PC-3 (cell line): ENCODE results near the gene SOX5. TPM values are rescaled to one million over a fixed set of nuclear protein-coding genes. Genes with fewer than 3 reads are reported as not detected.
"Not testable (repeated sequence)": the region's sequence is repeated elsewhere in the genome, so short reads cannot be mapped to it uniquely, and the experiment has no call there.

Experiments
- ATAC-seq: fragments of 200-7000 bp; cut with Tn5 transposase; 2 replicates; pipeline ENCODE4 v1.9.1; 2020; ENCODE audit warnings: mild to moderate bottlenecking, moderate library complexity
- BruUV-seq: library from RNA; stranded (reverse); fragments of 400-500 nt; replicated peaks from 2 replicates; lab custom pipeline; 2021; lab: Mats Ljungman, UMichigan
- CTCF ChIA-PET: fragments of 300-600 bp; sonication (Branson Sonifier 250); formaldehyde crosslinking; loops from one replicate; lab custom pipeline; 2022; ENCODE audit warnings: antibody characterized with exemption; lab: Charles Lee
- POLR2A ChIA-PET: fragments of 300-600 bp; sonication (Branson Sonifier 250); formaldehyde crosslinking; loops from one replicate; lab custom pipeline; 2022; ENCODE audit warnings: antibody characterized with exemption; ENCODE audit not compliant: unreplicated experiment; lab: Charles Lee
- DNase-seq: peaks from one replicate; pipeline ENCODE4 v3.0.0-alpha.2; 2015
- H2AFZ ChIP-seq: fragments of 300-600 bp; sonication (generic); 2 replicates; pipeline ENCODE4 v1.6.0; 2016; ENCODE audit warnings: antibody characterized with exemption, low read length
- H3F3A ChIP-seq: fragments of 300-600 bp; sonication (generic); one replicate; pipeline ENCODE4 v1.6.0; 2017; ENCODE audit warnings: antibody characterized with exemption, low read length, control low read depth, mild to moderate bottlenecking; ENCODE audit not compliant: unreplicated experiment
- H3K27ac ChIP-seq: fragments of 300-600 bp; sonication (generic); 2 replicates; pipeline ENCODE4 v1.5.1; 2016; ENCODE audit warnings: mild to moderate bottlenecking, low read length
- H3K27me3 ChIP-seq: fragments of 300-600 bp; sonication (generic); 2 replicates; pipeline ENCODE4 v1.6.1; 2016; ENCODE audit warnings: low read length, mixed read lengths
- H3K36me3 ChIP-seq: fragments of 300-600 bp; sonication (generic); 2 replicates; pipeline ENCODE4 v1.6.1; 2016; ENCODE audit warnings: low read depth, mixed run types, low read length, mixed read lengths
- H3K4me1 ChIP-seq: fragments of 300-600 bp; sonication (generic); 2 replicates; pipeline ENCODE4 v1.5.1; 2016; ENCODE audit warnings: low read length; ENCODE audit not compliant: insufficient read depth
- H3K4me2 ChIP-seq: fragments of 300-600 bp; sonication (generic); 2 replicates; pipeline ENCODE4 v1.6.0; 2016; ENCODE audit warnings: low read length
- H3K4me3 ChIP-seq: fragments of 300-600 bp; sonication (generic); 2 replicates; pipeline ENCODE4 v1.5.1; 2016; ENCODE audit warnings: mild to moderate bottlenecking, low read length, mixed read lengths
- H3K79me2 ChIP-seq: fragments of 300-600 bp; sonication (generic); 2 replicates; pipeline ENCODE4 v1.6.1; 2017; ENCODE audit warnings: low read length, mixed read lengths
- H3K9ac ChIP-seq: fragments of 300-600 bp; sonication (generic); 2 replicates; pipeline ENCODE4 v1.6.0; 2016; ENCODE audit warnings: mild to moderate bottlenecking, low read length
- H3K9me2 ChIP-seq: fragments of 300-600 bp; sonication (generic); replicated peaks from 2 replicates; pipeline ENCODE4 v1.6.1; 2016; ENCODE audit warnings: mixed run types, low read length, mixed read lengths
- H3K9me3 ChIP-seq: fragments of 300-600 bp; sonication (generic); 2 replicates; pipeline ENCODE4 v1.6.1; 2016; ENCODE audit warnings: low read length, mixed read lengths
- H4K20me1 ChIP-seq: fragments of 300-600 bp; sonication (generic); 2 replicates; pipeline ENCODE4 v1.6.1; 2016; ENCODE audit warnings: low read length, mixed read lengths
- EZH2 ChIP-seq: fragments of 300-600 bp; sonication (generic); IDR thresholded peaks from one replicate; pipeline ENCODE4 v1.6.1; 2017; ENCODE audit warnings: antibody characterized with exemption, mild to moderate bottlenecking, low read length; ENCODE audit not compliant: unreplicated experiment
- EZH2phosphoT487 ChIP-seq: fragments of 300-600 bp; sonication (generic); IDR thresholded peaks from 2 replicates; pipeline ENCODE4 v1.6.1; 2018; ENCODE audit warnings: mild to moderate bottlenecking, antibody characterized with exemption, low read length, borderline replicate concordance
- intact Hi-C: fragments of 100-400 bp; cut with micrococcal nuclease; formaldehyde crosslinking; loops from 2 replicates; pipeline ENCODE4 v1.9.0; 2023
- total RNA-seq: library from RNA; depleted of rRNA; stranded (reverse); fragments of >200 nt; gene quantifications from 2 replicates; pipeline ENCODE4 v1.2.3, GENCODE V29; 2014
- TF ChIP-seq, protein P1 (sequence below): fragments of 300-600 bp; sonication (generic); conservative IDR thresholded peaks from 2 replicates; pipeline ENCODE4 v1.5.1; 2017; ENCODE audit warnings: antibody characterized with exemption, low read depth, mild to moderate bottlenecking, low read length

The SOX5 gene
- total RNA-seq, 1 experiment from 2014 or later, result not detected

DNA sequence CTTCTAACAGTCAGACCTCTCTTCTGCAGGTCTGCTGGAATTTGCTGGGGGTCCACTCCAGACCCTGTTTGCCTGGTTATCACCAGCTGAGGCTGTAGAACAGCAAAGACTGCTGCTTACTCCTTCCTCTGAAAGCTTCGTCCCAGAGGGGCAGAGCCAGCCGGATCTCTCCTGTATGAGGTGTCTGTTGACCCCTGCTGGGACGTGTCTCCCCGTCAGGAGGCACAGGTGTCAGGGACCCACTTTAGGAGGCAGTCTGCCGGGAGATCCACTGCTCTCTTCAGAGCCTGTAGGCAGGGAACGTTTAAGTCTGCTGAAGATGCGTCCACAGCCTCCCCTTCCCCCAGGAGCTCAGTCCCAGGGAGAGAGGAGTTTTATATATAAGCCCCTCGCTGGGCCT, 125.1 kb downstream of the SOX5 start:
- Histone ChIP-seq H3K4me2 (no peak overlapping the region), H3K9me2 (no peaks in the 10 kb centered on the region), H3F3A (no peaks in the 10 kb centered on the region), H3K9ac (no peak overlapping the region), H3K4me1 (no peaks in the 10 kb centered on the region), H3K27ac (no peak overlapping the region), H4K20me1 (no peaks in the 10 kb centered on the region), H3K79me2 (no peaks in the 10 kb centered on the region), H3K4me3 (no peak overlapping the region), H3K27me3 (no peaks in the 10 kb centered on the region), H3K36me3 (no peaks in the 10 kb centered on the region), H2AFZ (no peak overlapping the region), H3K9me3 (no peaks in the 10 kb centered on the region)
- CTCF ChIA-PET, result no interaction called here
- DNase-seq (no peak), ATAC-seq (no peak)
- intact Hi-C loops, result no loop called here
- POLR2A ChIA-PET, result no interaction called here
- TF ChIP-seq EZH2 (no peak), EZH2phosphoT487 (no peak)
- TF ChIP-seq, protein P1, sequence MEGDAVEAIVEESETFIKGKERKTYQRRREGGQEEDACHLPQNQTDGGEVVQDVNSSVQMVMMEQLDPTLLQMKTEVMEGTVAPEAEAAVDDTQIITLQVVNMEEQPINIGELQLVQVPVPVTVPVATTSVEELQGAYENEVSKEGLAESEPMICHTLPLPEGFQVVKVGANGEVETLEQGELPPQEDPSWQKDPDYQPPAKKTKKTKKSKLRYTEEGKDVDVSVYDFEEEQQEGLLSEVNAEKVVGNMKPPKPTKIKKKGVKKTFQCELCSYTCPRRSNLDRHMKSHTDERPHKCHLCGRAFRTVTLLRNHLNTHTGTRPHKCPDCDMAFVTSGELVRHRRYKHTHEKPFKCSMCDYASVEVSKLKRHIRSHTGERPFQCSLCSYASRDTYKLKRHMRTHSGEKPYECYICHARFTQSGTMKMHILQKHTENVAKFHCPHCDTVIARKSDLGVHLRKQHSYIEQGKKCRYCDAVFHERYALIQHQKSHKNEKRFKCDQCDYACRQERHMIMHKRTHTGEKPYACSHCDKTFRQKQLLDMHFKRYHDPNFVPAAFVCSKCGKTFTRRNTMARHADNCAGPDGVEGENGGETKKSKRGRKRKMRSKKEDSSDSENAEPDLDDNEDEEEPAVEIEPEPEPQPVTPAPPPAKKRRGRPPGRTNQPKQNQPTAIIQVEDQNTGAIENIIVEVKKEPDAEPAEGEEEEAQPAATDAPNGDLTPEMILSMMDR, result no peak
- BruUV-seq, result no TSS peak

- H3K4me3 ChIP-seq, H3K9ac ChIP-seq, H3K4me1 ChIP-seq, H3K4me2 ChIP-seq, CTCF ChIA-PET, intact Hi-C loops, H3K27ac ChIP-seq, POLR2A ChIA-PET, H2AFZ ChIP-seq, BruUV-seq, DNase-seq, H3K27me3 ChIP-seq, H3K36me3 ChIP-seq, H3K9me3 ChIP-seq, H4K20me1 ChIP-seq, H3K79me2 ChIP-seq, H3K9me2 ChIP-seq, ATAC-seq, H3F3A ChIP-seq: not testable (repeated sequence)
These were observed 126.6 kb downstream of the SOX5 start for GRCh38 chr12:23822883-23823282.

DNA sequence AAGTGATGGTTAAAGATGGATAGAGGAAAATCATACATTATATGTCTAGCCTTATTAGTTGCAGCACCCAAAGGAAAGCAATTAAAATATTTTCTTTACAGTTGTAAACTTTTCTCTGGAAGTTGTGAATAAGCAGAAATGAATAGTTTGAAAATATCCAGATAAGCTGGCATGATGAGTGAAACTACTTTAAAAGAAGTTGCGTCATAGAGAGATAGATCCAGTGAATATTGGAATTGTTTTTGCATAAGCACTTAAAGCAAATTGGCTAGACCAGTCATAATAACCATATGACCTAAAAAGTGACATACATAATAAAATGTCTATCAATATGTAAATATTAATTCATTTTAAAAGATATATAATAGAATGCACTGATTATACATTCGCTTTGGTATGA, 132.1 kb downstream of the SOX5 start:
- Histone ChIP-seq H3F3A (no peaks in the 10 kb centered on the region), H3K9me3 (no peaks in the 10 kb centered on the region), H3K4me2 (no peak overlapping the region), H3K9me2 (no peaks in the 10 kb centered on the region), H4K20me1 (no peaks in the 10 kb centered on the region), H3K4me1 (no peaks in the 10 kb centered on the region), H3K9ac (no peak overlapping the region), H3K36me3 (no peaks in the 10 kb centered on the region), H3K27me3 (peaks cover 11% of the 10 kb centered on the region), H3K27ac (no peak overlapping the region), H2AFZ (no peak overlapping the region), H3K79me2 (no peaks in the 10 kb centered on the region), H3K4me3 (no peak overlapping the region)
- ChIA-PET POLR2A (no interaction called here), CTCF (no interaction called here)
- TF ChIP-seq, protein P1, result no peak
- TF ChIP-seq EZH2phosphoT487 (no peak), EZH2 (no peak)
- intact Hi-C loops, result no loop called here
- ATAC-seq (no peak), DNase-seq (no peak)
- no TSS peak for BruUV-seq
